ENCODE data around the gene GSK3B.

Gene GSK3B

DNA sequence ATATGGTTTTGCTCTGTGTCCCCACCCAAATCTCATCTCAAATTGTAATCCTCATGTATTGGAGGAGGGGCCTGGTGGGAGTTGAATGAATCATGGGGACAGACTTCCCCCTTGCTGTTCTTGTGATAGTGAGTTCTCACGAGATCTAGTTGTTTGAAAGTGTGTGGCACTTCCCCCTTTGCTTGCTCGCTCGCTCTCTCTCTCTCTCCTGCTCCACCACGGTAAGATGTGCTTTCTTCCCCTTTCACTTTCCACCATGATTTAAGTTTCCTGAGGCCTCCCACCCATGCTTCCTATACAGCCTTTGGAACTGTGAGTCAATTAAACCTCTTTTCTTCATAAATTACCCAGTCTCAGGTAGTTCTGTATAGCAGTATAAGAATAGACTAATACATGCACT is 60.7 kb downstream of the GSK3B start:
- no peak for ATAC-seq

GRCh38 chr3:120031561-120031960 is 62.7 kb downstream of the GSK3B start:
- no peak for TF ChIP-seq CREB5 (CRISPR knock-in tag; IDR thresholded peaks at IDR 0.05; ENCODE audit: low read depth)
- no peak for TF ChIP-seq SNAI2 (CRISPR knock-in tag; IDR thresholded peaks at IDR 0.05)
- no peak for TF ChIP-seq PATZ1 (CRISPR knock-in tag; IDR thresholded peaks at IDR 0.05; ENCODE audit: borderline replicate concordance)
- no peak for TF ChIP-seq CSRNP3 (CRISPR knock-in tag; IDR thresholded peaks at IDR 0.05)
- TF ChIP-seq ZNF70 (CRISPR knock-in tag; IDR thresholded peaks at IDR 0.05) = no peak
- TF ChIP-seq ZFP3 (CRISPR knock-in tag; IDR thresholded peaks at IDR 0.05) = no peak
- TF ChIP-seq PPARA (CRISPR knock-in tag; IDR thresholded peaks at IDR 0.05; ENCODE audit: borderline replicate concordance) = no peak
- no peak for TF ChIP-seq TCF4 (CRISPR knock-in tag; IDR thresholded peaks at IDR 0.05; ENCODE audit: borderline replicate concordance)
- ATAC-seq = no peak

More for the DNA sequence above, 60.7 kb downstream of the GSK3B start:
- TF ChIP-seq ZNF70 (CRISPR knock-in tag; IDR thresholded peaks at IDR 0.05) (no peak), TCF4 (CRISPR knock-in tag; IDR thresholded peaks at IDR 0.05; ENCODE audit: borderline replicate concordance) (no peak)

DNA sequence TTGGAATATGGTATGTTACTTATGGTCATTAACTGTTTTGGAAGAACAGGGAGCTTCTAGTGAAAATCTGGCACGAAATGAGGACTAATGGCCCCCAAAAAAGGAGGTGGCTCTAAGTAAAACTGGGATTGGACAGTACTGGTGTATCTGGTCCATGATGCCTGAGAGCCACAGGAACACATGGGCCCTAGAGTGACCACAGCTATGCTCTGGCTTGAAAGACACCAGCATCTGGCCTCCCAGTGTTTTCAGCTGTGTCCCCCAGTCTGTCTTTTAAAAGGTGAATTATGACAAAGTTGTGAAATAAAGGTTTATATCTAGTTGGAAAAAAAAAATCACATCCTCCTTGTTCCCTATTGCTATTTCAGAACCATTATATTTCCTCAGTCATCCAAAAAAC is 64.5 kb downstream of the GSK3B start:
- no peak for ATAC-seq
- TF ChIP-seq GLIS3 (CRISPR knock-in tag; IDR thresholded peaks at IDR 0.05) (no peak), ESRRG (CRISPR knock-in tag; IDR thresholded peaks at IDR 0.05) (no peak), BACH2 (CRISPR knock-in tag; IDR thresholded peaks at IDR 0.05; ENCODE audit: borderline replicate concordance) (no peak), ZNF70 (CRISPR knock-in tag; IDR thresholded peaks at IDR 0.05) (no peak)

DNA sequence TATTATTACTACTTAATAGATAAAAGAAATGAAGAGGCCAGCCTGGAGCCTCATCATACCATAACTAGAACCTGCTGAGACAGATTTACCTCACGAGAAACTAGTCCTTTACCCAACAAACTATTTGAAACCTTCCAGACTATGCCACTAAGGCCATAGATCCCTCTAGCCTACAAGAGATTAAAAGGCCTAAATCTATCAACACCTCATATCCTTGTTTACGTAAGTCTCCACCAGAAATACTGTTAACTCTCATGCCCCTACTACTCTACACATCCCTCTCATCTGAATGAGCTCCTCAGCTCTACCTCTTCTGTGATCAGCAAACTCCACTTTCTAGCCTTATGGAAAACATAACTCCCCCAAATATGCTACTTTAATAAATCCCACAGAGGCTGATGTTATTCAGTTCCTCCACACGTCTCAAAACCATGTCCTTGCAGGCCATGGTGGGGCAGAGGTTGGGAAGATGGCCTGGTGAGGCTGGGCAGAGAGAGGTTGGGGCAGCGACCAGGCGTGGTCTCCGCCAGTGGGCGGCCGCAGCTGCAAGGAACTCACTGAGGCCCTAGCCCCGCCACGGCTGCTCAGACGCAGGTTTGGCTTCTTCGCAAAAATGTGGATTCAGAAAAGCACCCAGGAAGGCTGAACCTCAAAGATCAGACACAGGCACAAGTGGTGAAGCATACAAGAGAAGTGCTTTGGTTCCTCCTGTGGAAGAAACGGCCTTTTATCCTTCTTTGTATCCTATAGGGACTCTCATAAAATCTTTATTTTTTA is 65.8 kb downstream of the GSK3B start:
- ATAC-seq = no peak
- no peak for TF ChIP-seq CSRNP3 (CRISPR knock-in tag; IDR thresholded peaks at IDR 0.05)
- TF ChIP-seq ZNF8 (CRISPR knock-in tag; IDR thresholded peaks at IDR 0.05) = no peak
- no peak for TF ChIP-seq ZNF70 (CRISPR knock-in tag; IDR thresholded peaks at IDR 0.05)
- no peak for TF ChIP-seq ESRRG (CRISPR knock-in tag; IDR thresholded peaks at IDR 0.05)
- TF ChIP-seq, protein P1, sequence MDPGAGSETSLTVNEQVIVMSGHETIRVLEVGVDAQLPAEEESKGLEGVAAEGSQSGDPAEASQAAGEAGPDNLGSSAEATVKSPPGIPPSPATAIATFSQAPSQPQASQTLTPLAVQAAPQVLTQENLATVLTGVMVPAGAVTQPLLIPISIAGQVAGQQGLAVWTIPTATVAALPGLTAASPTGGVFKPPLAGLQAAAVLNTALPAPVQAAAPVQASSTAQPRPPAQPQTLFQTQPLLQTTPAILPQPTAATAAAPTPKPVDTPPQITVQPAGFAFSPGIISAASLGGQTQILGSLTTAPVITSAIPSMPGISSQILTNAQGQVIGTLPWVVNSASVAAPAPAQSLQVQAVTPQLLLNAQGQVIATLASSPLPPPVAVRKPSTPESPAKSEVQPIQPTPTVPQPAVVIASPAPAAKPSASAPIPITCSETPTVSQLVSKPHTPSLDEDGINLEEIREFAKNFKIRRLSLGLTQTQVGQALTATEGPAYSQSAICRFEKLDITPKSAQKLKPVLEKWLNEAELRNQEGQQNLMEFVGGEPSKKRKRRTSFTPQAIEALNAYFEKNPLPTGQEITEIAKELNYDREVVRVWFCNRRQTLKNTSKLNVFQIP (CRISPR knock-in tag; IDR thresholded peaks at IDR 0.05; ENCODE audit: borderline replicate concordance, low read depth) = no peak
- TF ChIP-seq ZC3H10 (CRISPR knock-in tag; IDR thresholded peaks at IDR 0.05) = no peak
- TF ChIP-seq, protein P2, sequence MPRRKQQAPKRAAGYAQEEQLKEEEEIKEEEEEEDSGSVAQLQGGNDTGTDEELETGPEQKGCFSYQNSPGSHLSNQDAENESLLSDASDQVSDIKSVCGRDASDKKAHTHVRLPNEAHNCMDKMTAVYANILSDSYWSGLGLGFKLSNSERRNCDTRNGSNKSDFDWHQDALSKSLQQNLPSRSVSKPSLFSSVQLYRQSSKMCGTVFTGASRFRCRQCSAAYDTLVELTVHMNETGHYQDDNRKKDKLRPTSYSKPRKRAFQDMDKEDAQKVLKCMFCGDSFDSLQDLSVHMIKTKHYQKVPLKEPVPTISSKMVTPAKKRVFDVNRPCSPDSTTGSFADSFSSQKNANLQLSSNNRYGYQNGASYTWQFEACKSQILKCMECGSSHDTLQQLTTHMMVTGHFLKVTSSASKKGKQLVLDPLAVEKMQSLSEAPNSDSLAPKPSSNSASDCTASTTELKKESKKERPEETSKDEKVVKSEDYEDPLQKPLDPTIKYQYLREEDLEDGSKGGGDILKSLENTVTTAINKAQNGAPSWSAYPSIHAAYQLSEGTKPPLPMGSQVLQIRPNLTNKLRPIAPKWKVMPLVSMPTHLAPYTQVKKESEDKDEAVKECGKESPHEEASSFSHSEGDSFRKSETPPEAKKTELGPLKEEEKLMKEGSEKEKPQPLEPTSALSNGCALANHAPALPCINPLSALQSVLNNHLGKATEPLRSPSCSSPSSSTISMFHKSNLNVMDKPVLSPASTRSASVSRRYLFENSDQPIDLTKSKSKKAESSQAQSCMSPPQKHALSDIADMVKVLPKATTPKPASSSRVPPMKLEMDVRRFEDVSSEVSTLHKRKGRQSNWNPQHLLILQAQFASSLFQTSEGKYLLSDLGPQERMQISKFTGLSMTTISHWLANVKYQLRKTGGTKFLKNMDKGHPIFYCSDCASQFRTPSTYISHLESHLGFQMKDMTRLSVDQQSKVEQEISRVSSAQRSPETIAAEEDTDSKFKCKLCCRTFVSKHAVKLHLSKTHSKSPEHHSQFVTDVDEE (CRISPR knock-in tag; IDR thresholded peaks at IDR 0.05) = no peak
- TF ChIP-seq TOX (CRISPR knock-in tag; IDR thresholded peaks at IDR 0.05; ENCODE audit: borderline replicate concordance) = no peak
